Trophoblast cell (in vitro differentiated cells and primary cell): ENCODE data around the gene PTPN6.

Source experiments
- DNase-seq, 2 donors: peaks; one replicate each; pipeline ENCODE4 v3.0.0-alpha.2; 2016
- H2AFZ ChIP-seq: 2 replicates; pipeline ENCODE4 v1.6.1; 2013; ENCODE audit warnings: low read length, moderate library complexity, mild to moderate bottlenecking; ENCODE audit not compliant: insufficient read depth, poor library complexity
- H2AK5ac ChIP-seq: 2 replicates; pipeline ENCODE4 v1.6.1; 2013; ENCODE audit warnings: mild to moderate bottlenecking, low read length
- H2BK120ac ChIP-seq: 2 replicates; pipeline ENCODE4 v1.6.1; 2013; ENCODE audit warnings: low read length, mild to moderate bottlenecking, moderate library complexity; ENCODE audit not compliant: insufficient read depth, poor library complexity
- H2BK12ac ChIP-seq: 2 replicates; pipeline ENCODE4 v1.6.1; 2013; ENCODE audit warnings: mild to moderate bottlenecking, low read length, moderate library complexity
- H2BK5ac ChIP-seq: 2 replicates; pipeline ENCODE4 v1.6.1; 2013; ENCODE audit warnings: low read length, low read depth, moderate library complexity, mild to moderate bottlenecking; ENCODE audit not compliant: poor library complexity
- H3K14ac ChIP-seq: 2 replicates; pipeline ENCODE4 v1.6.1; 2013; ENCODE audit warnings: mild to moderate bottlenecking, low read length
- H3K18ac ChIP-seq: 2 replicates; pipeline ENCODE4 v1.6.1; 2013; ENCODE audit warnings: mild to moderate bottlenecking, low read length
- H3K23ac ChIP-seq: 2 replicates; pipeline ENCODE4 v1.6.1; 2013; ENCODE audit warnings: low read length
- H3K27ac ChIP-seq: 2 replicates; pipeline ENCODE4 v1.5.1; 2013; ENCODE audit warnings: low read depth, mild to moderate bottlenecking, inconsistent platforms, low read length, moderate library complexity
- H3K27me3 ChIP-seq: 2 replicates; pipeline ENCODE4 v1.6.1; 2013; ENCODE audit warnings: inconsistent platforms, mild to moderate bottlenecking, low read length, moderate library complexity; ENCODE audit not compliant: insufficient read depth
- H3K36me3 ChIP-seq, 2 experiments: 1 replicate in 1 of 2; 2 replicates in 1 of 2; pipeline ENCODE4 v1.6.1; 2013; ENCODE audit warnings: low read length in 2 of 2, mild to moderate bottlenecking in 2 of 2, moderate library complexity in 1 of 2; ENCODE audit not compliant: insufficient read depth in 2 of 2, control insufficient read depth in 1 of 2
- H3K4ac ChIP-seq: 2 replicates; pipeline ENCODE4 v1.6.1; 2013; ENCODE audit warnings: low read depth, mild to moderate bottlenecking, low read length, moderate library complexity
- H3K4me1 ChIP-seq, 2 experiments: 1 replicate in 1 of 2; 2 replicates in 1 of 2; pipeline ENCODE4 v1.6.1; 2013; ENCODE audit warnings: low read length in 2 of 2, mild to moderate bottlenecking in 2 of 2, moderate library complexity in 1 of 2; ENCODE audit not compliant: insufficient read depth in 2 of 2, control insufficient read depth in 1 of 2
- H3K4me2 ChIP-seq: 2 replicates; pipeline ENCODE4 v1.6.1; 2013; ENCODE audit warnings: inconsistent platforms, mild to moderate bottlenecking, low read length, moderate library complexity
- H3K4me3 ChIP-seq: 2 replicates; pipeline ENCODE4 v1.5.1; 2013; ENCODE audit warnings: mild to moderate bottlenecking, low read depth, low read length, inconsistent platforms
- H3K79me1 ChIP-seq: one replicate; pipeline ENCODE4 v1.6.1; 2013; ENCODE audit warnings: low read length
- H3K79me2 ChIP-seq: 2 replicates; pipeline ENCODE4 v1.6.1; 2013; ENCODE audit warnings: low read length, mild to moderate bottlenecking; ENCODE audit not compliant: control insufficient read depth, insufficient read depth, poor library complexity
- H3K9ac ChIP-seq: 2 replicates; pipeline ENCODE4 v1.6.1; 2013; ENCODE audit warnings: mild to moderate bottlenecking, low read length
- H3K9me3 ChIP-seq: 2 replicates; pipeline ENCODE4 v1.6.1; 2013; ENCODE audit warnings: low read depth, mild to moderate bottlenecking, control low read depth, inconsistent platforms, low read length; ENCODE audit not compliant: insufficient read depth
- H4K12ac ChIP-seq: 2 replicates; pipeline ENCODE4 v1.6.1; 2013; ENCODE audit warnings: low read depth, mild to moderate bottlenecking, low read length, moderate library complexity
- H4K8ac ChIP-seq: 2 replicates; pipeline ENCODE4 v1.6.1; 2013; ENCODE audit warnings: low read depth, mild to moderate bottlenecking, low read length, moderate library complexity
- H4K91ac ChIP-seq: one replicate; pipeline ENCODE4 v1.6.1; 2013; ENCODE audit warnings: low read depth, mild to moderate bottlenecking, low read length, moderate library complexity
- WGBS: extraction: QIAGEN DNeasy Blood & Tissue Kit; methylation state at CpG from one replicate; pipeline ENCODE4 v1.1.7; 2013; ENCODE audit warnings: missing lambda C conversion rate; ENCODE audit not compliant: insufficient read length, insufficient coverage; ENCODE audit errors: extremely low coverage; 5-methylcytosine and 5-hydroxymethylcytosine counted together

PTPN6 gene

GRCh38 chr12:6946033-6946919 lies 4.9 kb upstream of the PTPN6 start:
- H3K14ac ChIP-seq: peak overlapping the region; percentile 47
- H3K18ac ChIP-seq: peak overlapping the region; percentile 28

GRCh38 chr12:6946920-6947374 lies 4.2 kb upstream of the PTPN6 start:
- Histone ChIP-seq H3K23ac (no peak overlapping the region), H2AK5ac (peak overlapping the region; percentile 1), H2BK120ac (peak overlapping the region; percentile 7), H3K4me2 (peak overlapping the region; percentile 78), H3K4me3 (peak overlapping the region; percentile 73), H3K27me3 (no peaks in the 10 kb centered on the region), H3K9ac (no peak overlapping the region), H2BK12ac (no peak overlapping the region), H4K91ac (peak overlapping the region; percentile 48), H3K9me3 (peaks cover 2% of the 10 kb centered on the region), H2AFZ (peak overlapping the region; percentile 64), H3K18ac (peak overlapping the region; percentile 28), H3K79me1 (peaks cover 15% of the 10 kb centered on the region), H3K79me2 (peaks cover 2% of the 10 kb centered on the region), H4K8ac (peak overlapping the region; percentile 89), H3K4me1 (peaks cover 17 to 19% of the 10 kb centered on the region in 2 experiments), H3K27ac (no peak overlapping the region), H2BK5ac (peak overlapping the region; percentile 28), H3K36me3 (no peaks in the 10 kb centered on the region), H3K4ac (peak overlapping the region; percentile 8), H4K12ac (peak overlapping the region; percentile 84), H3K14ac (peak overlapping the region; percentile 47)
- DNase-seq: no peak
- no CpG with 5 or more reads among the region's 8 CpGs for WGBS

More at GRCh38 chr12:6946033-6946919, 4.9 kb upstream of the PTPN6 start:
- Histone ChIP-seq H2AFZ (peak overlapping the region; percentile 64), H4K91ac (peak overlapping the region; percentile 80), H3K4me3 (peak overlapping the region; percentile 73), H2BK5ac (peak overlapping the region; percentile 28), H2BK120ac (peak overlapping the region; percentile 7), H3K27ac (peak overlapping the region; percentile 71), H3K27me3 (no peaks in the 10 kb centered on the region), H4K8ac (peak overlapping the region; percentile 89), H3K9ac (peak overlapping the region; percentile 45), H2AK5ac (peak overlapping the region; percentile 49), H3K9me3 (peaks cover 2% of the 10 kb centered on the region), H4K12ac (peak overlapping the region; percentile 84), H3K23ac (no peak overlapping the region), H2BK12ac (no peak overlapping the region), H3K4me1 (peaks cover 17 to 18% of the 10 kb centered on the region in 2 experiments), H3K79me1 (peaks cover 15% of the 10 kb centered on the region), H3K4ac (peak overlapping the region; percentile 8), H3K4me2 (peak overlapping the region; percentile 78), H3K79me2 (peaks cover 2% of the 10 kb centered on the region), H3K36me3 (peaks cover 5 to 6% of the 10 kb centered on the region in 2 experiments)
- no CpG with 5 or more reads among the region's 32 CpGs for WGBS
- peak; percentile 97 to 98 for DNase-seq

GRCh38 chr12:6947615-6948014 lies 3.5 kb upstream of the PTPN6 start:
- Histone ChIP-seq H3K18ac (no peak overlapping the region), H3K79me2 (peaks cover 2% of the 10 kb centered on the region), H2AK5ac (no peak overlapping the region), H2BK5ac (no peak overlapping the region), H3K36me3 (no peaks in the 10 kb centered on the region), H2BK12ac (no peak overlapping the region), H3K79me1 (peaks cover 15% of the 10 kb centered on the region), H4K8ac (no peak overlapping the region), H3K4ac (no peak overlapping the region), H3K4me2 (no peak overlapping the region), H3K23ac (no peak overlapping the region), H3K27ac (no peak overlapping the region), H3K4me3 (no peak overlapping the region), H3K14ac (no peak overlapping the region), H3K9ac (no peak overlapping the region), H3K9me3 (no peaks in the 10 kb centered on the region), H3K4me1 (peaks cover 15 to 19% of the 10 kb centered on the region in 2 experiments), H3K27me3 (no peaks in the 10 kb centered on the region), H4K12ac (no peak overlapping the region), H4K91ac (no peak overlapping the region), H2BK120ac (no peak overlapping the region), H2AFZ (no peak overlapping the region)
- no CpG with 5 or more reads among the region's 8 CpGs for WGBS
- no peak for DNase-seq

- Histone ChIP-seq H2BK5ac (no peak overlapping the region), H2BK12ac (no peak overlapping the region), H3K79me1 (peaks cover 14% of the 10 kb centered on the region), H3K14ac (no peak overlapping the region), H3K4me3 (no peak overlapping the region), H3K79me2 (peaks cover 2% of the 10 kb centered on the region), H2BK120ac (no peak overlapping the region), H3K36me3 (no peaks in the 10 kb centered on the region), H3K9me3 (no peaks in the 10 kb centered on the region), H2AFZ (no peak overlapping the region), H2AK5ac (no peak overlapping the region), H3K4me1 (peaks cover 15 to 19% of the 10 kb centered on the region in 2 experiments), H4K12ac (no peak overlapping the region), H3K23ac (no peak overlapping the region), H3K4ac (no peak overlapping the region), H3K4me2 (no peak overlapping the region), H3K27ac (no peak overlapping the region), H4K8ac (no peak overlapping the region), H3K9ac (no peak overlapping the region), H3K18ac (no peak overlapping the region), H3K27me3 (no peaks in the 10 kb centered on the region), H4K91ac (no peak overlapping the region)
- no CpG with 5 or more reads among the region's 15 CpGs for WGBS
- no peak for DNase-seq
Observed at GRCh38 chr12:6948873-6949594, 2.1 kb upstream of the PTPN6 start.
